Kidney (tissue), 14 donors: ENCODE data around the gene ARFGAP3. TPM values are rescaled to one million over a fixed set of nuclear protein-coding genes. Genes with fewer than 3 reads are reported as not detected.

Experiments
- DNase-seq, 5 donors: peaks; one replicate each; pipeline ENCODE4 v3.0.0-alpha.2; 2013 to 2020
- FAIRE-seq: peaks from 2 replicates; lab custom pipeline; 2012; peaks lifted over from hg19 to GRCh38; lab: Jason Lieb, UNC
- H3K27ac ChIP-seq, 2 donors: one replicate each; pipeline ENCODE4 v1.7.0; 2013; ENCODE audit warnings: low read depth in 2 of 2, low read length in 2 of 2, inconsistent platforms in 1 of 2
- H3K27me3 ChIP-seq: one replicate; pipeline ENCODE4 v1.7.1; 2013; ENCODE audit warnings: low read length, inconsistent platforms; ENCODE audit not compliant: control insufficient read depth, insufficient read depth
- H3K36me3 ChIP-seq, 3 donors: one replicate each; pipeline versions ENCODE4 v1.7.0 to v1.7.1; 2013; ENCODE audit warnings: low read length in 3 of 3, control low read depth in 1 of 3, inconsistent platforms in 1 of 3; ENCODE audit not compliant: insufficient read depth in 3 of 3, control insufficient read depth in 2 of 3
- H3K4me1 ChIP-seq, 3 donors: one replicate each; pipeline versions ENCODE4 v1.7.0 to v1.7.1; 2013; ENCODE audit warnings: low read length in 3 of 3, inconsistent platforms in 1 of 3, low read depth in 1 of 3; ENCODE audit not compliant: control insufficient read depth in 2 of 3, insufficient read depth in 2 of 3
- H3K4me3 ChIP-seq, 3 donors: one replicate each; pipeline versions ENCODE4 v1.7.0 to v1.8.1; 2013; ENCODE audit warnings: low read length in 3 of 3, control low read depth in 1 of 3, inconsistent platforms in 1 of 3
- H3K9ac ChIP-seq, 3 donors: one replicate each; pipeline versions ENCODE4 v1.7.0 to v1.7.1; 2013; ENCODE audit warnings: low read length in 3 of 3, control low read depth in 1 of 3, inconsistent platforms in 1 of 3
- H3K9me3 ChIP-seq, 3 donors: one replicate each; pipeline versions ENCODE4 v1.7.0 to v1.7.1; 2013; ENCODE audit warnings: low read length in 3 of 3, control low read depth in 1 of 3, inconsistent platforms in 1 of 3; ENCODE audit not compliant: control insufficient read depth in 2 of 3, insufficient read depth in 1 of 3
- CTCF ChIP-seq: IDR thresholded peaks from 3 replicates; pipeline ENCODE4 v1.5.1; 2012; ENCODE audit warnings: mild to moderate bottlenecking, moderate library complexity, borderline replicate concordance; ENCODE audit not compliant: insufficient read depth; ENCODE audit errors: extremely low read depth
- intact Hi-C: fragments of 100-400 bp; cut with DNase I; formaldehyde crosslinking; loops from one replicate; pipeline ENCODE4 v1.11.1; 2022
- polyA plus RNA-seq: library from polyadenylated mRNA; stranded (reverse); fragments of 350-450 nt; fragmentation: Illumina TruSeq; extraction: RNeasy Lipid Tissue Mini Kit (QIAGEN cat#74804); gene quantifications from one replicate; pipeline ENCODE4 v1.2.3, GENCODE V29; 2014; ENCODE audit warnings: low read depth, low replicate concordance; ENCODE audit not compliant: insufficient read depth
- total RNA-seq: library from RNA; stranded (reverse); fragmentation: NEBNext Ultra II Directional; extraction: Animal tissue kit (Norgen Biotek cat#: 25700); gene quantifications from one replicate; pipeline ENCODE4 v1.2.1, GENCODE V29; 2021
- donor health status: control.
- donor health status: control.
- donor health status: control.
- donor health status: control.
- donor health status: control.
- donor health status: DM: yes; HTN: yes; CAD: no.
- donor health status: Normal renal cell carcinoma (clear cell type).

ARFGAP3 gene
- total and polyA plus RNA-seq, 2 donors from 2014 or later = 29.9 to 97.3 TPM

- peaks cover 0 to 54% (median 19%) of the 10 kb centered on the region in 3 donors for H3K36me3 ChIP-seq
- TF ChIP-seq CTCF = no peak
- no peak overlapping the region for H3K9ac ChIP-seq
- H3K27me3 ChIP-seq = no peaks in the 10 kb centered on the region
- H3K4me3 ChIP-seq = no peak overlapping the region
- H3K4me1 ChIP-seq = peaks cover 0 to 14% (median 13%) of the 10 kb centered on the region in 3 donors
- intact Hi-C loops = no loop called here
- no peak overlapping the region for H3K27ac ChIP-seq
- H3K9me3 ChIP-seq = no peaks in the 10 kb centered on the region
- FAIRE-seq (no peak), DNase-seq (no peak)
These were observed 27.7 kb upstream of the ARFGAP3 start for GRCh38 chr22:42884616-42885375.

GRCh38 chr22:42883970-42884369, 26.9 kb upstream of the ARFGAP3 start:
- no peak for TF ChIP-seq CTCF
- Histone ChIP-seq H3K9ac (no peak overlapping the region), H3K4me1 (peaks cover 0 to 14% (median 13%) of the 10 kb centered on the region in 3 donors), H3K9me3 (no peaks in the 10 kb centered on the region), H3K27ac (no peak overlapping the region), H3K36me3 (peaks cover 0 to 55% (median 18%) of the 10 kb centered on the region in 3 donors), H3K4me3 (no peak overlapping the region), H3K27me3 (no peaks in the 10 kb centered on the region)
- intact Hi-C loops = no loop called here
- DNase-seq = no peak
- no peak for FAIRE-seq

- Histone ChIP-seq H3K36me3 (peaks cover 0 to 55% (median 14%) of the 10 kb centered on the region in 3 donors), H3K9me3 (no peaks in the 10 kb centered on the region), H3K4me1 (peaks cover 0 to 12% (median 10%) of the 10 kb centered on the region in 3 donors), H3K27me3 (no peaks in the 10 kb centered on the region), H3K27ac (peak overlapping the region; percentile 40 to 65), H3K9ac (no peak overlapping the region), H3K4me3 (no peak overlapping the region)
- no peak for FAIRE-seq
- intact Hi-C loops = no loop called here
- no peak for DNase-seq
- no peak for TF ChIP-seq CTCF
These were observed 26.0 kb upstream of the ARFGAP3 start for GRCh38 chr22:42883121-42883520.
